ENCODE results near the gene SLAMF7.
A peak's percentile ranks its signal among the peaks of the same experiment; 100 is the strongest.
"Not testable (repeated sequence)": the region's sequence is repeated elsewhere in the genome, so short reads cannot be mapped to it uniquely, and the experiment has no call there.

SLAMF7 gene

GRCh38 chr1:160718210-160718609, 20.8 kb upstream of the SLAMF7 start:
- FAIRE-seq (no peak), DNase-seq (ENCODE audit: extremely low spot score, insufficient read length, low read depth) (no peak)

GRCh38 chr1:160720356-160721085, 18.5 kb upstream of the SLAMF7 start:
- FAIRE-seq (peak; percentile 31), DNase-seq (ENCODE audit: extremely low spot score, insufficient read length, low read depth) (no peak)

- FAIRE-seq: no peak
- DNase-seq (ENCODE audit: extremely low spot score, insufficient read length, low read depth): no peak
These were observed 17.6 kb upstream of the SLAMF7 start for GRCh38 chr1:160721473-160721872.

- DNase-seq (ENCODE audit: extremely low spot score, insufficient read length, low read depth) (no peak), FAIRE-seq (peak; percentile 48)
These were observed 16.3 kb upstream of the SLAMF7 start for GRCh38 chr1:160722726-160723125.

GRCh38 chr1:160723332-160723731, 15.7 kb upstream of the SLAMF7 start:
- DNase-seq (ENCODE audit: extremely low spot score, insufficient read length, low read depth) (no peak), FAIRE-seq (no peak)

- FAIRE-seq: peak; percentile 51
These were observed 14.4 kb upstream of the SLAMF7 start for GRCh38 chr1:160724465-160725242.

GRCh38 chr1:160726114-160726497, 12.9 kb upstream of the SLAMF7 start:
- no peak for DNase-seq (ENCODE audit: extremely low spot score, insufficient read length, low read depth)
- peak; percentile 73 for FAIRE-seq

More at GRCh38 chr1:160724465-160725242, 14.4 kb upstream of the SLAMF7 start:
- DNase-seq (ENCODE audit: extremely low spot score, insufficient read length, low read depth): no peak

GRCh38 chr1:160726498-160727315, 12.3 kb upstream of the SLAMF7 start:
- DNase-seq (ENCODE audit: extremely low spot score, insufficient read length, low read depth) (no peak), FAIRE-seq (peak; percentile 95)

- no peak for DNase-seq (ENCODE audit: extremely low spot score, insufficient read length, low read depth)
- no peak for FAIRE-seq
These were observed 11.8 kb upstream of the SLAMF7 start for GRCh38 chr1:160727316-160727640.

- DNase-seq (ENCODE audit: extremely low spot score, insufficient read length, low read depth); FAIRE-seq: not testable (repeated sequence)
These were observed 7.5 kb upstream of the SLAMF7 start for GRCh38 chr1:160731564-160731963.

- FAIRE-seq: peak; percentile 85
These were observed 7.1 kb upstream of the SLAMF7 start for GRCh38 chr1:160731990-160732389.

GRCh38 chr1:160733898-160734297, 5.1 kb upstream of the SLAMF7 start:
- DNase-seq (ENCODE audit: extremely low spot score, insufficient read length, low read depth) (no peak), FAIRE-seq (no peak)

More at GRCh38 chr1:160731990-160732389, 7.1 kb upstream of the SLAMF7 start:
- DNase-seq (ENCODE audit: extremely low spot score, insufficient read length, low read depth): no peak

GRCh38 chr1:160734301-160734700, 4.7 kb upstream of the SLAMF7 start:
- peak; percentile 75 for FAIRE-seq
- no peak for DNase-seq (ENCODE audit: extremely low spot score, insufficient read length, low read depth)

GRCh38 chr1:160738271-160738670, 776 bp upstream of the SLAMF7 start:
- peak; percentile 50 for FAIRE-seq

GRCh38 chr1:160740133-160740688, 1.2 kb downstream of the SLAMF7 start:
- DNase-seq (ENCODE audit: extremely low spot score, insufficient read length, low read depth): no peak
- no peak for FAIRE-seq

More at GRCh38 chr1:160738271-160738670, 776 bp upstream of the SLAMF7 start:
- DNase-seq (ENCODE audit: extremely low spot score, insufficient read length, low read depth): no peak

GRCh38 chr1:160741092-160741501, 2.0 kb downstream of the SLAMF7 start:
- FAIRE-seq: peak; percentile 93

GRCh38 chr1:160741612-160742348, 2.7 kb downstream of the SLAMF7 start:
- no peak for FAIRE-seq
- no peak for DNase-seq (ENCODE audit: extremely low spot score, insufficient read length, low read depth)

More at GRCh38 chr1:160741092-160741501, 2.0 kb downstream of the SLAMF7 start:
- no peak for DNase-seq (ENCODE audit: extremely low spot score, insufficient read length, low read depth)

GRCh38 chr1:160742428-160743127, 3.5 kb downstream of the SLAMF7 start:
- peak; percentile 84 for FAIRE-seq
- DNase-seq (ENCODE audit: extremely low spot score, insufficient read length, low read depth): no peak

GRCh38 chr1:160743266-160743665, 4.2 kb downstream of the SLAMF7 start:
- no peak for DNase-seq (ENCODE audit: extremely low spot score, insufficient read length, low read depth)
- FAIRE-seq: peak; percentile 57

Measured in GM18507 (cell line).